ENCODE data around the gene GABBR1.

GABBR1 gene

GRCh38 chr6:29537714-29538403 lies 95.1 kb downstream of the GABBR1 start:
- H4K20me1 ChIP-seq (ENCODE audit: insufficient read depth, low read length): no peaks in the 10 kb centered on the region
- no peaks in the 10 kb centered on the region for H3K27me3 ChIP-seq (ENCODE audit: low read depth, low read length)
- H3K4me1 ChIP-seq (ENCODE audit: low read length): no peaks in the 10 kb centered on the region
- H3K36me3 ChIP-seq (replicated peaks; ENCODE audit: low read depth, low read length): no peaks in the 10 kb centered on the region
- TF ChIP-seq EZH2phosphoT487 (IDR thresholded peaks at IDR 0.05; ENCODE audit: low read depth) (no peak), CTCF (IDR thresholded peaks at IDR 0.05; ENCODE audit: low read depth, low read length) (no peak)
- H3K9me3 ChIP-seq (ENCODE audit: insufficient read depth, low read length): no peaks in the 10 kb centered on the region
- H3K4me2 ChIP-seq (ENCODE audit: low read length): no peak overlapping the region
- H3K27ac ChIP-seq (ENCODE audit: low read length): no peak overlapping the region
- no peaks in the 10 kb centered on the region for H3K79me2 ChIP-seq (ENCODE audit: low read length)
- H2AFZ ChIP-seq (ENCODE audit: low read depth, low read length): no peak overlapping the region
- H3K4me3 ChIP-seq (ENCODE audit: low read length): no peak overlapping the region
- H3K9ac ChIP-seq (ENCODE audit: low read length): no peak overlapping the region

- Histone ChIP-seq H3K9me3 (ENCODE audit: insufficient read depth, low read length) (no peaks in the 10 kb centered on the region), H3K79me2 (ENCODE audit: low read length) (no peaks in the 10 kb centered on the region), H3K4me2 (ENCODE audit: low read length) (no peak overlapping the region), H3K4me1 (ENCODE audit: low read length) (peaks cover 7% of the 10 kb centered on the region), H3K4me3 (ENCODE audit: low read length) (no peak overlapping the region), H3K27ac (ENCODE audit: low read length) (no peak overlapping the region), H3K9ac (ENCODE audit: low read length) (no peak overlapping the region), H3K27me3 (ENCODE audit: low read depth, low read length) (no peaks in the 10 kb centered on the region), H4K20me1 (ENCODE audit: insufficient read depth, low read length) (no peaks in the 10 kb centered on the region), H2AFZ (ENCODE audit: low read depth, low read length) (no peak overlapping the region), H3K36me3 (replicated peaks; ENCODE audit: low read depth, low read length) (no peaks in the 10 kb centered on the region)
- TF ChIP-seq CTCF (IDR thresholded peaks at IDR 0.05; ENCODE audit: low read depth, low read length): no peak
- no peak for TF ChIP-seq EZH2phosphoT487 (IDR thresholded peaks at IDR 0.05; ENCODE audit: low read depth)
Observed at GRCh38 chr6:29532320-29532951, 100.5 kb downstream of the GABBR1 start.

- H3K9ac ChIP-seq (ENCODE audit: low read length): no peak overlapping the region
- H3K27me3 ChIP-seq (ENCODE audit: low read depth, low read length): no peaks in the 10 kb centered on the region
- TF ChIP-seq EZH2phosphoT487 (IDR thresholded peaks at IDR 0.05; ENCODE audit: low read depth): no peak
- no peak for TF ChIP-seq CTCF (IDR thresholded peaks at IDR 0.05; ENCODE audit: low read depth, low read length)
- H3K4me2 ChIP-seq (ENCODE audit: low read length): no peak overlapping the region
- H3K79me2 ChIP-seq (ENCODE audit: low read length): no peaks in the 10 kb centered on the region
- peaks cover 7% of the 10 kb centered on the region for H3K4me1 ChIP-seq (ENCODE audit: low read length)
- no peaks in the 10 kb centered on the region for H3K9me3 ChIP-seq (ENCODE audit: insufficient read depth, low read length)
- H3K27ac ChIP-seq (ENCODE audit: low read length): no peak overlapping the region
- H2AFZ ChIP-seq (ENCODE audit: low read depth, low read length): no peak overlapping the region
- H3K36me3 ChIP-seq (replicated peaks; ENCODE audit: low read depth, low read length): no peaks in the 10 kb centered on the region
- H4K20me1 ChIP-seq (ENCODE audit: insufficient read depth, low read length): no peaks in the 10 kb centered on the region
- H3K4me3 ChIP-seq (ENCODE audit: low read length): no peak overlapping the region
Observed at GRCh38 chr6:29531668-29532067, 101.3 kb downstream of the GABBR1 start.

- Histone ChIP-seq H3K27me3 (ENCODE audit: low read depth, low read length) (no peaks in the 10 kb centered on the region), H3K4me1 (ENCODE audit: low read length) (peaks cover 7% of the 10 kb centered on the region), H3K4me2 (ENCODE audit: low read length) (no peak overlapping the region), H3K9me3 (ENCODE audit: insufficient read depth, low read length) (no peaks in the 10 kb centered on the region), H3K36me3 (replicated peaks; ENCODE audit: low read depth, low read length) (no peaks in the 10 kb centered on the region), H3K4me3 (ENCODE audit: low read length) (no peak overlapping the region), H3K27ac (ENCODE audit: low read length) (no peak overlapping the region), H4K20me1 (ENCODE audit: insufficient read depth, low read length) (no peaks in the 10 kb centered on the region), H3K9ac (ENCODE audit: low read length) (no peak overlapping the region), H2AFZ (ENCODE audit: low read depth, low read length) (no peak overlapping the region), H3K79me2 (ENCODE audit: low read length) (no peaks in the 10 kb centered on the region)
- TF ChIP-seq CTCF (IDR thresholded peaks at IDR 0.05; ENCODE audit: low read depth, low read length): no peak
Observed at GRCh38 chr6:29530671-29531310, 102.2 kb downstream of the GABBR1 start.
